GM08714 (cell line): ENCODE data around the gene FHOD1.
A peak's percentile ranks its signal among the peaks of the same experiment; 100 is the strongest.

Experiments
- H3K4me3 ChIP-seq: fragments of 200-500 bp; sonication (Bioruptor generic); 2 replicates; pipeline ENCODE4 v1.5.1; 2014; ENCODE audit warnings: mild to moderate bottlenecking, low read length, inconsistent platforms
- ZNF274 ChIP-seq: IDR thresholded peaks from 2 replicates; pipeline ENCODE4 v1.6.1; 2012; ENCODE audit warnings: mild to moderate bottlenecking, low read depth, low read length

The FHOD1 gene

DNA sequence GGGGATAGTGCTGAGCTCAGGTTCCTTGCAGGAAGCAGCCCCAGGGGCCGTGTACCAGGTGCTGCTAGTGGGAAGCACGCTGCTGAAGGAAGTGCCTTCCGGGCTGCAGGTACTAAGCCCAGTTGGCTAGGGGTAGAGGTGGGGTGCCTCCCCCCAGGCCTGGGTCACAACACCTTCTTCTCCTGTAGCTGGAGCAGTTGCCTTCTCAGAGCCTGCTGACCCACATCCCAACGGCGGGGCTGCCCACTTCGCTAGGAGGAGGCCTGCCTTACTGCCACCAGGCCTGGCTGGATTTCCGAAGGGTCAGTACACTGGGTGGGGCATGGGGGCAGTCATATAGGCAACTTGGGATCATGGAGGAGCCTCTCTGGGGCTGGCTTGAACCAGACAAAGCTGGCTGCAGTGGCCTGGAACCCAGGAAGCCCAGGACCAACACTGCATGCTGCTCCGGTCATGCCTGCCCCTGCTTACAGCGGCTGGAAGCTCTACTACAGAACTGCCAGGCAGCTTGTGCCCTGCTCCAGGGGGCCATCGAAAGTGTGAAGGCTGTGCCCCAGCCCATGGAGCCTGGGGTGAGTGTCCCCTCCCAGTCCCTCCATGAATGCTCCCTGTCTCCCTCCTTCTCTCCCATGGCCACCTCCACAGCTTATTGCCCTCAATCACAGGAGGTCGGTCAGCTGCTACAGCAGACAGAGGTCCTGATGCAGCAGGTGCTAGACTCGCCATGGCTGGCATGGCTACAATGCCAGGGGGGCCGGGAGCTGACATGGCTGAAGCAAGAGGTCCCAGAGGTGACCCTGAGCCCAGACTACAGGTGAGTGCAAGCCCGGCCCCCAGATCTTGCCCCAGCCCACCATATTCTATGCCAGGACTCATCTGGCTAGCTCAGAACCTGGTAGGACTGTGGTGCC lies 34.5 kb upstream of the FHOD1 start:
- TF ChIP-seq ZNF274: no peak
- no peak overlapping the region for H3K4me3 ChIP-seq

DNA sequence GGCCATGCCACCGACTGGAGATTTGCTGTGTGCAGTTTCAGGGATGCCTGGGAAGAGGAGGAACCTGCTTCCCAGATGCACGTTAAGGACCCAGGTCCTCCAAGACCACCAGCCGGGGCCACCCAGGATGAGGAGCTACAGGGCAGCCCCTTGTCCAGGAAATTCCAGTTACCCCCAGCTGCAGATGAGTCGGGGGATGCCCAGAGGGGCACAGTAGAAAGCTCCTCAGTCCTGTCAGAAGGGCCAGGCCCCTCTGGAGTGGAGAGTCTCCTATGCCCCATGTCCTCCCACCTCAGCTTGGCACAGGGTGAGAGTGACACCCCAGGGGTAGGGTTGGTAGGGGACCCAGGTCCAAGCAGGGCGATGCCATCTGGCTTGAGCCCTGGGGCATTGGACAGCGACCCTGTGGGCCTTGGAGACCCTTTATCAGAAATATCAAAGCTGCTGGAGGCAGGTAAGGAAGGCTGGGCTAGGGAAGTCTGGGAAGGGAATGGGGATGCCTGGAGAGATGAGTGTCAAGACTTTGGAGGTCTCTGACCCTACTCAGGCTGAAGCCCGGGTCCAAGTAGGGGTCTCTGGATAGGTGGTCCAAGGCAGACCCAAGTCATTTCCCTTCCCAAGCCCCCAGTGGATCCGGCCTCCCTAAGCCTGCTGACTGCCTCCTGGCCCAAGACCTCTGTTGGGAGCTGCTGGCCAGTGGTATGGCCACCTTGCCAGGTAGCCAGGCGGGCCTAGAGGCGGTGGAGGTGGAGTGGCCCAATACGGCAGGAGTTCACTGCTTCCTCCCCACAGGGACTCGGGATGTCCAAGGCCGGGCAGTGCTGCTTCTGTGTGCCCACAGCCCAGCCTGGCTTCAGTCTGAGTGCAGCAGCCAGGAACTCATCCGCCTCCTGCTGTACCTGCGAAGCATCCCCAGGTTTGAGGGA lies 33.1 kb upstream of the FHOD1 start:
- H3K4me3 ChIP-seq: no peak overlapping the region
- no peak for TF ChIP-seq ZNF274

DNA sequence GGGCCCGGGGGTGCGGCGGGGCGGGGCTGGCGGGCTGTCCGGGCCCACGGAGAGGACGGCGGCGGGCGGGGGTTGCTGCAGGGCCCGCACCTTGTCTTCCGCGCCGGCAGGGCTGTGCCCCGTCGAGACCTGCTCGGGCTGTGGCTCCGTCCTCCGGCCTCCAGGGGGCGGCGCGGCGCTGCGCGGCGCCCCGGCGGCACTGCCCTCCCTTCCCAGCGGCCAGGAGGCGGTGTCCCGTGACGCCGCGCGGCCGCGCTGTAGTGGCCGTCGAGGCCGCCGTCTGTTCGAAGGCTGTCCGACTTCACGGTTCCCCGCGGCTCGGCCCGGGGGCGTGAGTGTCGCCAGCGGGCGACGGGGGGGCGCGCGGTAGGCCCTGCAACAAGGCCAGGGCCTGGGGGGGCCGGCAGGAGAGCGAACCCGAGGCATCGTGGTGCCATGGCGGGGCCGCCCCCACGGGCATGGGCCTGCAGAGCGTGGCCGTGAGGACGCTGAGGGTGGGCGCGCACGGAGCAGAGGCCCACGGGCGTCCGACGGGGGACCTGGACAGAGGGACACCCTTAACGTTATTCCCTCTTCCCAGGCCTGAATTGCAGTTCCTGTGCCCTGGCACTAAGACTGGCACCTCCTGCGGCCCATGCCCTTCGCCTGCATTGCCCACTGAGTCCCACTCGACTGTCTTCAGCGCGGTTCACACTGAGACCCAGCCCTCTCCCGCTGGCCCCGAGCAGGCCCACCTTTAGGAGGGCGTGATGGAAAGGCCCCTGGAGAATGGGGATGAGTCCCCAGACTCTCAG lies 32.2 kb upstream of the FHOD1 start, which contains the start of gene PLEKHG4:
Gene PLEKHG4, plus strand, starts transcription at position 237 of the 794 bp plus-strand sequence. Its CDS starts 513 bp downstream, at position 750.
- peak within 1 kb of the TSS; percentile 63; the same call in 1 of the 2 replicates for H3K4me3 ChIP-seq
- TF ChIP-seq ZNF274: no peak

DNA sequence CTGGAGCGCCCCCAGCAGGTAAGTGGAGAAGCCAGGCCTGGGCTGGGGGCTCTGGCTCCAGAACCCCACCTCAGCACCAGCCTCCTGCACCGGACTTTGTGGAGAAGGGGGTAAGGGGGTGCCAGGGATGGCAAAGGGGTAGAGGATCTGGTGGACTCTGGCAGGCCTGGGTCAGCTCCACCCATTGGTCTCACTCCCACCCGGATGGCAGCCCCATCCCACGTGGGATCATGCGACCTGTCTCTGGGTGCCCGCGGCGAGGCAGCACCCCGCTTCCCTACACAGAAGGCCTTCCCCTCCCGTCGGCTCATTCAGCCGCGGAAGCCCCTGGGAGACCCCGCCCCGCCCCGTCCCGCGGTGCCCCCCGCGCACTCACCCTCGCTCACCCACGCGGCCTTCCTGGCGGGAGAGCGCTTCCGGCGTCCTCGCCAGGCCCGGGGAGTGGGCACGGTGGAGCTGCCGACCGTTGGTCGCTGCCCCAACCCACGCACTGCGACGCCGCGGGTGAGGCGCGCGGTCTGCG lies 31.6 kb upstream of the FHOD1 start:
- peak overlapping the region; percentile 63; the same call in 1 of the 2 replicates for H3K4me3 ChIP-seq
- no peak for TF ChIP-seq ZNF274

DNA sequence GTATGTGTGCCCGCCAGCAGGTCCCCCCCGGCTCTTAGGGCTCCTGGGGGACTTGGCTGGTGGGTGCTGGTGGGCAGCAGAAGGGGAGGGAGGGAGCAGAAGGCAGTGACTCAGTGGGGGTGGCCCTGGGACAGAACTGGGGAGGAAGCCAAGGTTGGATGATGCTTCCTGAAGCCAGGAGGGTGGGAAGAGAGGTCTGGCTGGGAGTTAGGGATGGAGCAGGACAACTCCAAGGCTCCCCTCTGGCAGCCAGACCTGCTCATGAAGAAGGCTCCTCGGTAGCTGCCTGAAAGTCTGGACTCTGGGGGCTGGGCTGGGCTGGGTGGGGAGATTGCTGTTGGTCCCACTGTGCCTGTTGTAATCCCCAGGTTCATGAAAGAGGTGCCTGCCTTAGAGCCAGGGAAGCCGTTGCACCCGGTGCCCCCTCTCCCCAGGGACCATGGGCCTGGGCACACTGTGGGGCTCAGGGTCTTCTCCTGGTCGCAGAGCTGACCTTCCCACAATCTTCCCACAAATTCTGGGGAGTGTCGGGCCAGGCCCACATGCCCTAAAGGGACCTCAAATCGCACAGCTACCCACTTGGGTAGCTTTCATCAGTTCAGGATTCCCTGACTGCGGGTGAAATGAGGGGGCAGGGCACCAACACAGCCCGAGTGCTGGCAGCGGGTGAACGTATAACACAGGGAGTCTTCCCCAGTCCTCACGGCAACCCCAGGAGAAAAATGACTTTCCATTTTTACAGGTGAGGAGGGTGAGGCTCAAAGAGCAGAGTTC lies 30.9 kb upstream of the FHOD1 start:
- TF ChIP-seq ZNF274: no peak
- peak overlapping the region; percentile 63; the same call in 1 of the 2 replicates for H3K4me3 ChIP-seq

DNA sequence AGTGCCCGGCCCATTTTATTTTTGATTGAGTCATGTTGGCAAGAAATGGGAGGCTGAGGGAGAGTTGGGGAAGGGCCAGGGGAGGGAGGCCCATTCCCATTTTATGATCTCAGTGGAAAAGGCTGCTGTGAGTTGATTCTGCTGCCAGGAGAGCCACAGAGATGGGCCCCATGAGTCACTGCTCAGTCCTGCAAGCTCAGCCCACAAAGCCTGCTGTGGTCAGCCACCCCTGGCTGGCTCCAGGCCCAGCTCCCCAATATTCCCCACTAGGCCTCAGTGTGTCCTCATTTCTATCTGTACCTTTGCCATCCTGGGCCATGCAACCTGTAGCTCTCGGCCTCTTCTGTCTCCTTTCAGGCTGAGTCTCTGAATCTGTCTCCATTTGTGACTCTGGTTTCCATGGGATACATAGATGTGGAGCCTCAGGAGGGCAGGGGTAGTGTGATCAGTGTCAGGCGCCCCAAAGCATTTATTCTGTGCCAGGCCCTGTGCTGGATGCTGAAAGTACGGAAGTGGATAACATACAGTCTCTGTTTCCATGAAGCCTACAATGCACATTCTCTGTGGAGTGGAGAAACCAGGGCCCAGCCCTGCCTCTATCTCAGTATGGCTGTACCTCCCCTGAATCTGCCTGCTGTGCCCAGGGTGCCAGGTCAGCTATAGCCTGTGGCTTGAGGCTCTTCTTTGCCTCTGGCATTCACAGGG lies 30.2 kb upstream of the FHOD1 start:
- H3K4me3 ChIP-seq: no peak overlapping the region
- no peak for TF ChIP-seq ZNF274

DNA sequence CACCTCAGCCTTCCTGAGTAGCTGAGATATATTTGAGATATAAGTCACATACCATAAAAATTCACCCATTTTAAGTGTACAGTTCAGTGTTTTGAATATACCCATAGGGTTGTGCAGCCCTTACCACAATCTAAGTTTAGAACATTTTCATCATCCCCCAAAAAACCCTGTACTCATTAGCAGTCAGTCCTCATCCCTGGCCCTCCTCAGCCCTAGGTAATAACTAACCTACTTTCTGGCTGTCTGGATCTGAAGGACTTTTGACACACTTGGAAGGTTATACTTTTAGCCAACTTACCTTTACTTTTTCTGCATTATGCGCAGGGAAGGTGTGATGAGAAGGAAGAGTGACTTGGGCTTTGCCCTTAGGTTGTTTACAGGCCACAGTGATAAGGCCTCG lies 28.0 kb upstream of the FHOD1 start:
- H3K4me3 ChIP-seq: no peak overlapping the region

DNA sequence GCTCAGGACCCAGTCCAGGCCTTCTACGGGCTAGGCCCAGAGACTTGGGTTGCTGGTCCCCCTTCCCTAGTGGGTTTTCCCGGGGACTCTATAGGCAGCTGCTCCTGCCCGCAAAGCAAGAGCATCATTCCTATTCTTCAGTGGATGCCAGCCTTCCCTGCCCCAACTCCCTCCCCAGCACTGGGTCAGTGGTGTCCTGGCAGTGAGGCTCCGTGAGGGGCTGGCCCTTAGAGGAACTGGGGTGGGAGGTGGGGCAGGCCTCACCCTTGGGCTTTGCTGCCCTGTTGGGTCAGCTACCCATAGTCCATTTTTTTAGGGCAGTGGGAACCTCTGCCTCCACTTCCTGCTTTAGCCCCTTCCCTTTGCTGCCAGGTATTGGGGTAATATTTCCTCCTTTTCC lies 24.2 kb upstream of the FHOD1 start:
- no peak overlapping the region for H3K4me3 ChIP-seq
- TF ChIP-seq ZNF274: no peak

More for the DNA sequence above, 28.0 kb upstream of the FHOD1 start:
- TF ChIP-seq ZNF274: no peak

DNA sequence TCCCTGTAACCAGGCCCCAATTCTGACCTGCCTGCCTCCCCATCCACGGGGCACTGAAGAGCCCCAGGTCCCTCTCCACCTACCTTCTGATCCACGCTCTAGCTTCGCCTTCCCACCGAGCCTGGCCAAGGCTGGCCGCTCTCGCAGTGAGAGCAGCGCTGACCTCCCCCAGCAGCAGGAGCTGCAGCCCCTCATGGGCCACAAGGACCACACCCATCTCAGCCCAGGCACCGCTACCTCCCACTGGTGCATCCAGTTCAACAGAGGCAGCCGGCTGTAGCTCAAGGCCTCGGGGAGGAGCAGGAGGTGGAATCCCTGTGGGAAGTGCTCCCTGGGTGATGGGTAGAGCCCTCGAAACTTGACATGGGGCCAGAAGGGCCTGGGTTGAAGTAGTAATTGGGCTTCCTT lies 23.7 kb upstream of the FHOD1 start:
- no peak for TF ChIP-seq ZNF274
- no peak overlapping the region for H3K4me3 ChIP-seq

DNA sequence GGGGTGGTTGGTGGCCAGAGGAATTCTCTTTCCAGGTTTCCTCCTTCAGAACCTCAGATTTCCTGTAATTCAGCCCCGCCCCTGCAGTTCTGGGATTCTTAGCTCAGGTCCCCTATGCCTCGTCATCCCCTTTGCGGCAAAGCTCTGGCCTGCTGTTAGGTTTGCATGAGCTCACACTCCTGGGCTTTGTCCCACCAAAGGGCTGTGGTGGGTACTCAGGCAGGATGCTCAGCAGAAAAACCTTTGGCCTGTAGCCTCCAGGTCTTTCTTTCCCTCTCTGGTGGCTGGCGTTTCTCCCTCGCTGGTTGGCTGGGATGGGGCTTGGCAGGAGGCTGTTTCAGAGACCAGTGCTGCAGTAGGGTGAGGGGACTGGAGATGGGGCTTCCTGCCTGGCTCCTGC lies 22.5 kb upstream of the FHOD1 start:
- H3K4me3 ChIP-seq: no peak overlapping the region
- TF ChIP-seq ZNF274: no peak

DNA sequence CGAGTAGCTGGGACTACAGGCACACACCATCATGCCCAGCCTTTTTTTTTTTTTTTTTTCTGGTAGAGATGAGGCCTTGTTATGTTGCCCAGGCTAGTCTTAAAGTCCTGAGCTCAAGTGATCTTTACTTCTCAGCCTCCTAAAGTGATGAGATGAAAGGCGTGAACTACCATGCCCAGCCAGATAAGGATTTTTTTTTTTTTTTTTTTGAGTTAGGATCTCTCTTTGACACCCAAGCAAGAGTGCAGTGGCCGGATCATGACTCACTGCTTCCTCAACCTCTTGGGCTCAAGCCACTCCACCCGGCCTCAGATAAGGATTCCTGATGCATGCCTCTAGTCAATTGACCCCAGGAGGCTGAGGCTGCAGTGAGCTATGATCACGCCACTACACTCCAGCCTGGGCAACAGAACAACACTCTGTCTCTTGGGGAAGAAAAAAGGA lies 20.9 kb upstream of the FHOD1 start:
- no peak overlapping the region for H3K4me3 ChIP-seq
- TF ChIP-seq ZNF274: no peak

DNA sequence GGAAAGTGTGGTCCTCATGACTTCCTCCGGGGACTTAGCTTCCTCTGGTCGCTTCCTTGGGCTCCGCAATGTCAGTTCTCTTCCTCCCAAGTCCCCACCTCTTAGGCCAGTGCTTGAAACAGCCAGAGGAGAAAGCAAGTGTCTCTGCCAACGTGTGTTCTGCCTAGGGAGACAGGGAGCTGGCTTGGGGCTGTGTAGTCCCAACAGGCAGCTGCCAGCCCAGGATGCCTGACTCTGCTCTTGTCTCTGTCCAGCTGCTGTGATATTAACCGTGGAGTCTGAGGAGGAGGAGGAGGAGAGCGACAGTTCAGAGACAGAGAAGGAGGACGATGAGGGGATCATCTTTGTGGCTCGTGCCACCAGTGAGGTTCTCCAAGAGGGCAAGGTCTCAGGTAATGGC lies 18.6 kb upstream of the FHOD1 start:
- H3K4me3 ChIP-seq: no peak overlapping the region
- TF ChIP-seq ZNF274: no peak
